GM19099 (cell line): Measurements from ENCODE around the gene SPATA31A5.
"Not testable (repeated sequence)": the region's sequence is repeated elsewhere in the genome, so short reads cannot be mapped to it uniquely, and the experiment has no call there.

Source experiments
- POLR2A ChIP-seq: IDR thresholded peaks from 3 replicates; pipeline ENCODE4 v1.6.1; 2011; ENCODE audit warnings: low read depth; ENCODE audit not compliant: insufficient read length; ENCODE audit errors: extremely low read depth

SPATA31A5 gene

GRCh38 chr9:60914107-60914506 lies at the start of gene SPATA31A5:
SPATA31A5 (plus strand) TSS chr9:60914407; CDS start chr9:60914436, 29 bp downstream.
- TF ChIP-seq POLR2A = not testable (repeated sequence)
